HG02973 (cell line): ENCODE measurements around the gene GSC.
"Not testable (repeated sequence)": the region's sequence is repeated elsewhere in the genome, so short reads cannot be mapped to it uniquely, and the experiment has no call there.

Source experiments
- ATAC-seq: cut with Tn5 transposase; IDR thresholded peaks from one replicate; pipeline ENCODE4 v1.9.1; 2021; ENCODE audit warnings: moderate library complexity; ENCODE audit not compliant: unreplicated experiment

GSC gene

GRCh38 chr14:94747739-94748138 lies 22.2 kb downstream of the GSC start:
- ATAC-seq = no peak

GRCh38 chr14:94747153-94747552 lies 22.8 kb downstream of the GSC start:
- ATAC-seq = not testable (repeated sequence)

GRCh38 chr14:94746131-94746530 lies 23.8 kb downstream of the GSC start:
- ATAC-seq = no peak

- ATAC-seq = no peak
These were observed 31.2 kb downstream of the GSC start for GRCh38 chr14:94738751-94739150.

- ATAC-seq = no peak
These were observed 31.8 kb downstream of the GSC start for GRCh38 chr14:94738097-94738496.

GRCh38 chr14:94728950-94729349 lies 41.0 kb downstream of the GSC start:
- ATAC-seq = no peak

- not testable (repeated sequence) for ATAC-seq
These were observed 41.5 kb downstream of the GSC start for GRCh38 chr14:94728440-94728839.

- not testable (repeated sequence) for ATAC-seq
These were observed 43.3 kb downstream of the GSC start for GRCh38 chr14:94726649-94727048.

- ATAC-seq = no peak
These were observed 44.9 kb downstream of the GSC start for GRCh38 chr14:94724993-94725392.

GRCh38 chr14:94722397-94722796 lies 47.5 kb downstream of the GSC start:
- no peak for ATAC-seq
